ENCODE results near the gene PRKACA. TPM values are rescaled to one million over a fixed set of nuclear protein-coding genes. Genes with fewer than 3 reads are reported as not detected.

The PRKACA gene
- total RNA-seq, 2 experiments from 2014 or later, result 21.1 to 62.0 TPM

DNA sequence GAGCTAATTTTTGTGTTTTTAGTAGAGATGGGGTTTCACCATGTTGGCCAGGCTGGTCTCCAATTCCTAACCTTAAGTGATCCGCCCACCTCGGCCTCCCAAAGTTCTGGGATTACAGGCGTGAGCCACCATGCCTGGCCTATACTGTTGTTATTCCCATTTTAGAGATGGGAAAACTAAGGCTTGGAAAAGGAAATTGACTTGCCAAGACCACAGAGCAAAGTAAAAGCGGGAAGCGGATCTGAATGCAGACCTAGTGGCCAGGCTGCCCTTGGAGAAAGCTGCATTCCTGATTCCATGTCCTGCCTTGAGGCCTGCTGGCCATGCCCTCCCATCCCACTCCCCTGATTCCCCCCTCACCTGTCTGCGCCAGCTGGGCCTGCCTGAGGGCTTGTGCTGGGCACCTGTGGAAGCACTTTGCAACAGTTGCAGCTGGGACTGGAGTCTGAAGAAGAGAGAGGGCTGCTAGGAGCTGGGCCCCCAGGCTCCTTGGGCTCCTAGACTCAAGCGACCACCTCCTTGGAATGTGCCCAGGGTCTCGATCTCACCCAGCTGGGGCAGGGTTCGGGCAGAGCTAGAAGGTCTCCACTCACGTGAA lies 61.4 kb downstream of the PRKACA start:
- POLR2A ChIA-PET, result interaction anchor here (0.5 to 0.6 kb wide), 2 partner anchors 334 to 347 kb away, joined by 5 to 6 read pairs; no protein-coding TSS in a partner anchor
- no peak for DNase-seq (ENCODE audit: low spot score)
- no peak overlapping the region for H2AFZ ChIP-seq (ENCODE audit: low read length)
- H3K79me2 ChIP-seq (ENCODE audit: insufficient read depth, low read depth, low read length), result no peaks in the 10 kb centered on the region
- H3K9me2 ChIP-seq (ENCODE audit: insufficient read depth, low read length), result no peaks in the 10 kb centered on the region
- CTCF ChIA-PET (ENCODE audit: unreplicated experiment), result interaction anchor here (1.2 kb wide), 1 partner anchor 16 kb away, joined by 3 read pairs; the partner anchor contains the start of gene MISP3
- no TSS peak for BruUV-seq (replicated peaks)
- H3K27ac ChIP-seq (ENCODE audit: low read depth, low read length, poor library complexity, severe bottlenecking), result no peak overlapping the region
- no peaks in the 10 kb centered on the region for H4K20me1 ChIP-seq (ENCODE audit: insufficient read depth, low read length)
- intact Hi-C loops (cut with micrococcal nuclease; ENCODE audit: unreplicated experiment), result no loop called here
- H3K4me2 ChIP-seq (ENCODE audit: low read length), result no peak overlapping the region
- H3K4me3 ChIP-seq (ENCODE audit: low read depth, low read length, poor library complexity, severe bottlenecking), result no peak overlapping the region
- H3K4me1 ChIP-seq (ENCODE audit: insufficient read depth, low read length, poor library complexity, severe bottlenecking), result peaks cover 6% of the 10 kb centered on the region
- TF ChIP-seq, protein P1, sequence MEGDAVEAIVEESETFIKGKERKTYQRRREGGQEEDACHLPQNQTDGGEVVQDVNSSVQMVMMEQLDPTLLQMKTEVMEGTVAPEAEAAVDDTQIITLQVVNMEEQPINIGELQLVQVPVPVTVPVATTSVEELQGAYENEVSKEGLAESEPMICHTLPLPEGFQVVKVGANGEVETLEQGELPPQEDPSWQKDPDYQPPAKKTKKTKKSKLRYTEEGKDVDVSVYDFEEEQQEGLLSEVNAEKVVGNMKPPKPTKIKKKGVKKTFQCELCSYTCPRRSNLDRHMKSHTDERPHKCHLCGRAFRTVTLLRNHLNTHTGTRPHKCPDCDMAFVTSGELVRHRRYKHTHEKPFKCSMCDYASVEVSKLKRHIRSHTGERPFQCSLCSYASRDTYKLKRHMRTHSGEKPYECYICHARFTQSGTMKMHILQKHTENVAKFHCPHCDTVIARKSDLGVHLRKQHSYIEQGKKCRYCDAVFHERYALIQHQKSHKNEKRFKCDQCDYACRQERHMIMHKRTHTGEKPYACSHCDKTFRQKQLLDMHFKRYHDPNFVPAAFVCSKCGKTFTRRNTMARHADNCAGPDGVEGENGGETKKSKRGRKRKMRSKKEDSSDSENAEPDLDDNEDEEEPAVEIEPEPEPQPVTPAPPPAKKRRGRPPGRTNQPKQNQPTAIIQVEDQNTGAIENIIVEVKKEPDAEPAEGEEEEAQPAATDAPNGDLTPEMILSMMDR (conservative IDR thresholded peaks at IDR 0.05; ENCODE audit: low read length), result no peak
- no peak for TF ChIP-seq EZH2phosphoT487 (IDR thresholded peaks at IDR 0.05; ENCODE audit: borderline replicate concordance, low read depth, low read length)
- H3K36me3 ChIP-seq (ENCODE audit: insufficient read depth, low read length), result no peaks in the 10 kb centered on the region
- H3K9me3 ChIP-seq (ENCODE audit: low read length), result no peaks in the 10 kb centered on the region

DNA sequence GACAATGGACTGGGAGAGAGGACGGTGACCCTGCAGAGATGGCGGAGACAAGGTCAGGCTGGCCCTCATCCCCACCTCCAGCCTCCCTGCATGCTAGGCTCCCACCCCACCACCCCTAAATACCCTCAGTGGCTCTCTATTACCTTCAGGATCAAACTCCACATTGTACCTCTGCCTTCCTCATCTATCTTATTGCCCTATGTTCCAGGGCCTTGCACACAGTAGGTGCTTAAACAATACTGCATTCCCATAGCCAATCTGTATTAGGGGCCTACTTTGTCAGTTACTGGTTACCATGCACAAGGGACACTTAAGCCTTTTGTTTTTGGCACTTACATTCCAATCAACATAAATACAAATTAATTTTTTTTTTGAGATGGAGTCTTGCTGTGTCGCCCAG lies 62.2 kb downstream of the PRKACA start:
- Histone ChIP-seq H3K4me1 (ENCODE audit: insufficient read depth, low read length, poor library complexity, severe bottlenecking) (peaks cover 6% of the 10 kb centered on the region), H3K4me3 (ENCODE audit: low read depth, low read length, poor library complexity, severe bottlenecking) (no peak overlapping the region)
- CTCF ChIA-PET (ENCODE audit: unreplicated experiment), result interaction anchor here (1.2 kb wide), 1 partner anchor 17 kb away, joined by 3 read pairs; the partner anchor contains the start of gene MISP3

DNA sequence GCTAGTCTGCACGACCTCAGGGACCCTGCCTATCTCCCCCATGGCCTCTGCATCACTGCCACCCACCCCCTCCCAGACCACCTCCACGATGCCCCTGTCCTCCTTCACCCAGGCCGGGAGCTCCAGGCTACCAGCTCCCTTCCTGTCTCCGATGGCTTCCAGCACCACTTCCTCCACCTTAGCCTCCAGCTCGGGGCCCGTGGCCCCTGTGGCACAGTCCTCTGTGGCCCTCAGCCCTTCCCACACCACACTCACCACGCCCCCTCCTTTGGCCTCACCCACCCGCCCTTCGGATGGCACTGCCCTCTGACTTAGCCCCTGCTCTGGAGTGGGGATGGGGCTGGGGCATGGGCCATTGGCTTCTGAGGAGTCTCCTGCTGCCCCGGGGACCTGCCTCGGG lies 62.8 kb downstream of the PRKACA start:
- no peaks in the 10 kb centered on the region for H3K9me2 ChIP-seq (ENCODE audit: insufficient read depth, low read length)
- H3K79me2 ChIP-seq (ENCODE audit: insufficient read depth, low read depth, low read length), result no peaks in the 10 kb centered on the region
- ChIA-PET POLR2A (no interaction called here), CTCF (ENCODE audit: unreplicated experiment) (no interaction called here)
- H4K20me1 ChIP-seq (ENCODE audit: insufficient read depth, low read length), result no peaks in the 10 kb centered on the region
- peaks cover 2% of the 10 kb centered on the region for H3K4me1 ChIP-seq (ENCODE audit: insufficient read depth, low read length, poor library complexity, severe bottlenecking)
- no peaks in the 10 kb centered on the region for H3K9me3 ChIP-seq (ENCODE audit: low read length)
- TF ChIP-seq EZH2phosphoT487 (IDR thresholded peaks at IDR 0.05; ENCODE audit: borderline replicate concordance, low read depth, low read length), result no peak
- TF ChIP-seq, protein P1 (conservative IDR thresholded peaks at IDR 0.05; ENCODE audit: low read length), result no peak
- H3K27ac ChIP-seq (ENCODE audit: low read depth, low read length, poor library complexity, severe bottlenecking), result no peak overlapping the region
- no peak overlapping the region for H2AFZ ChIP-seq (ENCODE audit: low read length)
- H3K4me3 ChIP-seq (ENCODE audit: low read depth, low read length, poor library complexity, severe bottlenecking), result no peak overlapping the region
- intact Hi-C loops (cut with micrococcal nuclease; ENCODE audit: unreplicated experiment), result no loop called here
- BruUV-seq (replicated peaks), result no TSS peak
- DNase-seq (ENCODE audit: low spot score), result no peak
- no peak overlapping the region for H3K4me2 ChIP-seq (ENCODE audit: low read length)
- no peaks in the 10 kb centered on the region for H3K36me3 ChIP-seq (ENCODE audit: insufficient read depth, low read length)

More for the DNA sequence above, 62.2 kb downstream of the PRKACA start:
- no peak for DNase-seq (ENCODE audit: low spot score)
- intact Hi-C loops (cut with micrococcal nuclease; ENCODE audit: unreplicated experiment), result no loop called here
- Histone ChIP-seq H3K27ac (ENCODE audit: low read depth, low read length, poor library complexity, severe bottlenecking) (no peak overlapping the region), H2AFZ (ENCODE audit: low read length) (no peak overlapping the region), H3K79me2 (ENCODE audit: insufficient read depth, low read depth, low read length) (no peaks in the 10 kb centered on the region), H3K9me2 (ENCODE audit: insufficient read depth, low read length) (no peaks in the 10 kb centered on the region), H3K36me3 (ENCODE audit: insufficient read depth, low read length) (no peaks in the 10 kb centered on the region), H4K20me1 (ENCODE audit: insufficient read depth, low read length) (no peaks in the 10 kb centered on the region), H3K9me3 (ENCODE audit: low read length) (no peaks in the 10 kb centered on the region), H3K4me2 (ENCODE audit: low read length) (no peak overlapping the region)
- POLR2A ChIA-PET, result no interaction called here
- no TSS peak for BruUV-seq (replicated peaks)
- no peak for TF ChIP-seq EZH2phosphoT487 (IDR thresholded peaks at IDR 0.05; ENCODE audit: borderline replicate concordance, low read depth, low read length)
- TF ChIP-seq, protein P1 (conservative IDR thresholded peaks at IDR 0.05; ENCODE audit: low read length), result no peak

Measured in OCI-LY7 (cell line).